ENCODE data around the gene C19orf53. TPM values are rescaled to one million over a fixed set of nuclear protein-coding genes. Genes with fewer than 3 reads are reported as not detected.

Gene C19orf53
- total and polyA plus RNA-seq, 2 donors (not counting 1 experiment from before 2014, with no cell fraction given), result 58.8 to 146 TPM

DNA sequence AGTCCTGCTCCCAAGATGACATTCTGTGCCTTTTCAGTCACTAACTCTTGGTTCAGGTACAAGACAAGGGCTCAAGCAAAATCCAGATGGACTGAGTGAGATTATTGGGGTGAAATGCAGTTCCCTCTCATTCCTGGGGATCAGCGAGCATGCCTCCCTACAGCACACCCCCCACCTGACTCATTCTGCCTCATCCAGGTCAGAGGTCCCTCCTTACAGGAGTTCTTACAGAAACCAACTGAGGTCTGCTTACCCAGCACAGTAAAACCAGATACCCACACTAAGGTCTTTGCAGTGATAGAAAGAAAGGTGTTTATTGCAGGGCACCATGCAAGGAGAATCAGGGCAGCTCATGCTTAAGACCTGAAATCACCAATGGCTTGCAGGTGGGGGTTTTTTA, 31.5 kb upstream of the C19orf53 start:
- Histone ChIP-seq H3K79me2 (ENCODE audit: control insufficient read depth, insufficient read depth, low read length) (no peaks in the 10 kb centered on the region), H3K4me2 (ENCODE audit: extremely low read depth, insufficient read depth, low read length) (peak overlapping the region; percentile 5), H3K4me3 (replicated peaks in 1 of 4; ENCODE audit: control extremely low read depth in 1 of 4, insufficient read depth in 1 of 4, low read depth in 3 of 4, low read length in 4 of 4) (no peak overlapping the region), H3K9ac (ENCODE audit: insufficient read depth, low read length) (no peak overlapping the region), H3K36me3 (ENCODE audit: control insufficient read depth, insufficient read depth, low read length) (no peaks in the 10 kb centered on the region), H3K4me1 (ENCODE audit: control insufficient read depth, extremely low read depth, insufficient read depth, low read length) (peaks cover 5% of the 10 kb centered on the region), H2AFZ (ENCODE audit: low read length) (no peak overlapping the region), H3K27me3 (ENCODE audit: control insufficient read depth, insufficient read depth, low read length) (no peaks in the 10 kb centered on the region), H4K20me1 (ENCODE audit: control insufficient read depth, extremely low read depth, insufficient read depth, low read length) (no peaks in the 10 kb centered on the region), H3K9me3 (ENCODE audit: control insufficient read depth, insufficient read depth, low read depth, low read length) (no peaks in the 10 kb centered on the region), H3K27ac (ENCODE audit: insufficient read depth, low read length) (no peak overlapping the region)
- no peak for TF ChIP-seq EZH2 (IDR thresholded peaks at IDR 0.05; ENCODE audit: low read length, missing control alignments)
- TF ChIP-seq, protein P1, sequence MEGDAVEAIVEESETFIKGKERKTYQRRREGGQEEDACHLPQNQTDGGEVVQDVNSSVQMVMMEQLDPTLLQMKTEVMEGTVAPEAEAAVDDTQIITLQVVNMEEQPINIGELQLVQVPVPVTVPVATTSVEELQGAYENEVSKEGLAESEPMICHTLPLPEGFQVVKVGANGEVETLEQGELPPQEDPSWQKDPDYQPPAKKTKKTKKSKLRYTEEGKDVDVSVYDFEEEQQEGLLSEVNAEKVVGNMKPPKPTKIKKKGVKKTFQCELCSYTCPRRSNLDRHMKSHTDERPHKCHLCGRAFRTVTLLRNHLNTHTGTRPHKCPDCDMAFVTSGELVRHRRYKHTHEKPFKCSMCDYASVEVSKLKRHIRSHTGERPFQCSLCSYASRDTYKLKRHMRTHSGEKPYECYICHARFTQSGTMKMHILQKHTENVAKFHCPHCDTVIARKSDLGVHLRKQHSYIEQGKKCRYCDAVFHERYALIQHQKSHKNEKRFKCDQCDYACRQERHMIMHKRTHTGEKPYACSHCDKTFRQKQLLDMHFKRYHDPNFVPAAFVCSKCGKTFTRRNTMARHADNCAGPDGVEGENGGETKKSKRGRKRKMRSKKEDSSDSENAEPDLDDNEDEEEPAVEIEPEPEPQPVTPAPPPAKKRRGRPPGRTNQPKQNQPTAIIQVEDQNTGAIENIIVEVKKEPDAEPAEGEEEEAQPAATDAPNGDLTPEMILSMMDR (conservative IDR thresholded peaks at IDR 0.05 in 1 of 2, IDR thresholded peaks at IDR 0.05 in 1 of 2; ENCODE audit: low read depth in 1 of 2, low read length in 2 of 2), result no peak
- peak; percentile 16 to 33 for DNase-seq (ENCODE audit: low read depth in 2 of 2)

DNA sequence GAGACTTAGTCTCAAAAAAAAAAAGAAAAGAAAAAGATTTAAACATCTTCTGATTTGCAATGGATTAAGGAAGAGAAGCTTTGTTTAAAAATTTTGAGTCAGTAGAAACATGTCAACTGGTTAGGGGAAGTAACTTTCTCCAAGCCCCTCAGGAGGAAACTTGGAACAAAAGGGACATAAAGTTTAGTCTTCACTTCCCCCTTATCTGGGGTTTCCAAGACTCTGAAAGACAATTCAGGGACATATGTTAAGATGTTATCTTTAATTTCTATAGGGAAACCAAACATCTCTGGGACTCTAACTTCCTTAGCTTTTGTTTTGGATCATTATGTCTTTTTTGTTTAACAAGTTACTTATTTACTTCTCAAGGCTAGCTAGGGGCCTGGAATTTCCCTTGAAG, 30.1 kb upstream of the C19orf53 start:
- no peak overlapping the region for H2AFZ ChIP-seq (ENCODE audit: low read length)
- H3K4me1 ChIP-seq (ENCODE audit: control insufficient read depth, extremely low read depth, insufficient read depth, low read length), result peaks cover 5% of the 10 kb centered on the region
- H3K9me3 ChIP-seq (ENCODE audit: control insufficient read depth, insufficient read depth, low read depth, low read length), result no peaks in the 10 kb centered on the region
- no peaks in the 10 kb centered on the region for H3K27me3 ChIP-seq (ENCODE audit: control insufficient read depth, insufficient read depth, low read length)
- H3K36me3 ChIP-seq (ENCODE audit: control insufficient read depth, insufficient read depth, low read length), result no peaks in the 10 kb centered on the region
- DNase-seq (ENCODE audit: low read depth in 2 of 2), result no peak
- H3K79me2 ChIP-seq (ENCODE audit: control insufficient read depth, insufficient read depth, low read length), result peaks cover 7% of the 10 kb centered on the region
- H3K4me2 ChIP-seq (ENCODE audit: extremely low read depth, insufficient read depth, low read length), result no peak overlapping the region
- H4K20me1 ChIP-seq (ENCODE audit: control insufficient read depth, extremely low read depth, insufficient read depth, low read length), result no peaks in the 10 kb centered on the region
- no peak overlapping the region for H3K9ac ChIP-seq (ENCODE audit: insufficient read depth, low read length)
- H3K4me3 ChIP-seq (replicated peaks in 1 of 4; ENCODE audit: control extremely low read depth in 1 of 4, insufficient read depth in 1 of 4, low read depth in 3 of 4, low read length in 4 of 4), result no peak overlapping the region
- no peak overlapping the region for H3K27ac ChIP-seq (ENCODE audit: insufficient read depth, low read length)
- TF ChIP-seq EZH2 (IDR thresholded peaks at IDR 0.05; ENCODE audit: low read length, missing control alignments), result no peak
- TF ChIP-seq, protein P1 (conservative IDR thresholded peaks at IDR 0.05 in 1 of 2, IDR thresholded peaks at IDR 0.05 in 1 of 2; ENCODE audit: low read depth in 1 of 2, low read length in 2 of 2), result no peak

DNA sequence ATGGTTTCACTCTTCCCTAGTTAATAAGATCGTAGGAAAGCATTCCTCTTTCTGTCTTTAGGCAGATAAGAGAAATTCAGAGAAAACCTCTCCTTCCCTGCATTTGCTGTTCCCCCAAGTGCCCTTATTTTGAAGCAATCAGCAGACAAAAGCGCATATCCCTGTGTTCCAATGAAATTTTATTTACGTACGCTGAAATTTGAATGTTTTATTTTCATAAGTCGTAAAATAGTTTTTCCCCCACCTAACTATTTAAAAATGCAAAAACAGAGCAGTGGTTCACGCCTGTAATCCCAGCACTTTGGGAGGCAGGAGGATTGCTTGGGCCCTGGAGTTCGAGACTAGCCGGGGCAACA, 27.2 kb upstream of the C19orf53 start:
- Histone ChIP-seq H3K36me3 (ENCODE audit: control insufficient read depth, insufficient read depth, low read length) (peaks cover 7% of the 10 kb centered on the region), H4K20me1 (ENCODE audit: control insufficient read depth, extremely low read depth, insufficient read depth, low read length) (no peaks in the 10 kb centered on the region), H3K9ac (ENCODE audit: insufficient read depth, low read length) (no peak overlapping the region), H3K4me2 (ENCODE audit: extremely low read depth, insufficient read depth, low read length) (peak overlapping the region; percentile 25), H3K4me1 (ENCODE audit: control insufficient read depth, extremely low read depth, insufficient read depth, low read length) (peaks cover 5% of the 10 kb centered on the region), H3K27ac (ENCODE audit: insufficient read depth, low read length) (peak overlapping the region; percentile 27), H2AFZ (ENCODE audit: low read length) (peak overlapping the region; percentile 26), H3K27me3 (ENCODE audit: control insufficient read depth, insufficient read depth, low read length) (no peaks in the 10 kb centered on the region), H3K4me3 (replicated peaks in 1 of 4; ENCODE audit: control extremely low read depth in 1 of 4, insufficient read depth in 1 of 4, low read depth in 3 of 4, low read length in 4 of 4) (peak overlapping the region; percentile 21 to 79 (median 36)), H3K9me3 (ENCODE audit: control insufficient read depth, insufficient read depth, low read depth, low read length) (no peaks in the 10 kb centered on the region), H3K79me2 (ENCODE audit: control insufficient read depth, insufficient read depth, low read length) (peaks cover 21% of the 10 kb centered on the region)
- DNase-seq (ENCODE audit: low read depth in 2 of 2), result no peak
- no peak for TF ChIP-seq EZH2 (IDR thresholded peaks at IDR 0.05; ENCODE audit: low read length, missing control alignments)
- TF ChIP-seq, protein P1 (conservative IDR thresholded peaks at IDR 0.05 in 1 of 2, IDR thresholded peaks at IDR 0.05 in 1 of 2; ENCODE audit: low read depth in 1 of 2, low read length in 2 of 2), result no peak

Measured in fibroblast of lung (primary cell).